HG03196 (cell line): ENCODE data around the gene KCNMB2.
"Not testable (repeated sequence)": the region's sequence is repeated elsewhere in the genome, so short reads cannot be mapped to it uniquely, and the experiment has no call there.

Experiments
- ATAC-seq: cut with Tn5 transposase; IDR thresholded peaks from one replicate; pipeline ENCODE4 v1.9.1; 2021; ENCODE audit not compliant: unreplicated experiment

Gene KCNMB2

GRCh38 chr3:178690571-178690970, 154.3 kb downstream of the KCNMB2 start:
- no peak for ATAC-seq

- ATAC-seq, result no peak
These were observed 163.1 kb downstream of the KCNMB2 start for GRCh38 chr3:178699364-178699763.

- no peak for ATAC-seq
These were observed 163.6 kb downstream of the KCNMB2 start for GRCh38 chr3:178699810-178700209.

- ATAC-seq, result no peak
These were observed 167.2 kb downstream of the KCNMB2 start for GRCh38 chr3:178703268-178703975.

GRCh38 chr3:178705925-178706324, 169.7 kb downstream of the KCNMB2 start:
- no peak for ATAC-seq

GRCh38 chr3:178706411-178706810, 170.2 kb downstream of the KCNMB2 start:
- ATAC-seq, result no peak

- ATAC-seq, result no peak
These were observed 171.2 kb downstream of the KCNMB2 start for GRCh38 chr3:178707311-178708031.

- ATAC-seq, result no peak
These were observed 172.8 kb downstream of the KCNMB2 start for GRCh38 chr3:178709051-178709450.

GRCh38 chr3:178711753-178712152, 175.5 kb downstream of the KCNMB2 start:
- no peak for ATAC-seq

- no peak for ATAC-seq
These were observed 176.0 kb downstream of the KCNMB2 start for GRCh38 chr3:178712247-178712646.

- no peak for ATAC-seq
These were observed 178.9 kb downstream of the KCNMB2 start for GRCh38 chr3:178714925-178715832.

GRCh38 chr3:178718995-178719635, 182.9 kb downstream of the KCNMB2 start:
- no peak for ATAC-seq

GRCh38 chr3:178732824-178733223, 196.6 kb downstream of the KCNMB2 start:
- ATAC-seq, result no peak

GRCh38 chr3:178735032-178735674, 198.9 kb downstream of the KCNMB2 start:
- no peak for ATAC-seq

GRCh38 chr3:178736300-178736699, 200.1 kb downstream of the KCNMB2 start:
- ATAC-seq, result no peak

GRCh38 chr3:178739720-178740119, 203.5 kb downstream of the KCNMB2 start:
- no peak for ATAC-seq

- no peak for ATAC-seq
These were observed 204.8 kb downstream of the KCNMB2 start for GRCh38 chr3:178741020-178741419.

- ATAC-seq, result no peak
These were observed 207.1 kb downstream of the KCNMB2 start for GRCh38 chr3:178743297-178743696.

GRCh38 chr3:178745861-178746655, 209.8 kb downstream of the KCNMB2 start:
- not testable (repeated sequence) for ATAC-seq

GRCh38 chr3:178748874-178749273, 212.6 kb downstream of the KCNMB2 start:
- no peak for ATAC-seq
